Muscle layer of colon (tissue), 2 donors: ENCODE data around the gene CCDC92B.
"Not testable (repeated sequence)": the region's sequence is repeated elsewhere in the genome, so short reads cannot be mapped to it uniquely, and the experiment has no call there.

ENCODE experiments used
- H3K27ac ChIP-seq: one replicate; pipeline ENCODE4 v1.7.0; 2013; ENCODE audit warnings: low read depth, mild to moderate bottlenecking, low read length, moderate library complexity
- H3K27me3 ChIP-seq, 2 donors: one replicate each; pipeline ENCODE4 v1.7.0; 2013; ENCODE audit warnings: low read length in 2 of 2, mild to moderate bottlenecking in 2 of 2; ENCODE audit not compliant: insufficient read depth in 2 of 2, control insufficient read depth in 1 of 2
- H3K36me3 ChIP-seq: one replicate; pipeline ENCODE4 v1.7.0; 2013; ENCODE audit warnings: mild to moderate bottlenecking, low read length; ENCODE audit not compliant: insufficient read depth
- H3K4me1 ChIP-seq: one replicate; pipeline ENCODE4 v1.7.0; 2013; ENCODE audit warnings: mild to moderate bottlenecking, low read length; ENCODE audit not compliant: insufficient read depth
- H3K4me3 ChIP-seq, 2 donors: one replicate each; pipeline ENCODE4 v1.7.0; 2013; ENCODE audit warnings: low read length in 2 of 2, low read depth in 1 of 2, mild to moderate bottlenecking in 1 of 2, moderate library complexity in 1 of 2
- H3K9ac ChIP-seq: one replicate; pipeline ENCODE4 v1.7.0; 2013; ENCODE audit warnings: low read length
- H3K9me3 ChIP-seq: one replicate; pipeline ENCODE4 v1.7.0; 2013; ENCODE audit warnings: mild to moderate bottlenecking, low read length
- donor health status: abdominal sarcoma.
- donor health status: Adenocarcinoma of cecum.

CCDC92B gene

GRCh38 chr17:2680961-2681360, 68.5 kb downstream of the CCDC92B start:
- peaks cover 58% of the 10 kb centered on the region for H3K36me3 ChIP-seq
- no peak overlapping the region for H3K27ac ChIP-seq
- H3K4me1 ChIP-seq: peaks cover 7% of the 10 kb centered on the region

GRCh38 chr17:2679247-2679646, 70.2 kb downstream of the CCDC92B start:
- peaks cover 57% of the 10 kb centered on the region for H3K36me3 ChIP-seq
- H3K9ac ChIP-seq, H3K4me3 ChIP-seq, H3K4me1 ChIP-seq, H3K9me3 ChIP-seq, H3K27ac ChIP-seq, H3K27me3 ChIP-seq: not testable (repeated sequence)

More at GRCh38 chr17:2680961-2681360, 68.5 kb downstream of the CCDC92B start:
- H3K27me3 ChIP-seq: no peaks in the 10 kb centered on the region
- H3K9ac ChIP-seq: no peak overlapping the region
- H3K9me3 ChIP-seq: no peaks in the 10 kb centered on the region
- no peak overlapping the region for H3K4me3 ChIP-seq
